Kidney (tissue), 14 donors: ENCODE measurements around the gene OR10A6. TPM values are rescaled to one million over a fixed set of nuclear protein-coding genes. Genes with fewer than 3 reads are reported as not detected.

ENCODE experiments used
- DNase-seq, 5 donors: peaks; one replicate each; pipeline ENCODE4 v3.0.0-alpha.2; 2013 to 2020
- FAIRE-seq: peaks from 2 replicates; lab custom pipeline; 2012; peaks lifted over from hg19 to GRCh38; lab: Jason Lieb, UNC
- H3K27ac ChIP-seq, 2 donors: one replicate each; pipeline ENCODE4 v1.7.0; 2013; ENCODE audit warnings: low read depth in 2 of 2, low read length in 2 of 2, inconsistent platforms in 1 of 2
- H3K27me3 ChIP-seq: one replicate; pipeline ENCODE4 v1.7.1; 2013; ENCODE audit warnings: low read length, inconsistent platforms; ENCODE audit not compliant: control insufficient read depth, insufficient read depth
- H3K36me3 ChIP-seq, 3 donors: one replicate each; pipeline versions ENCODE4 v1.7.0 to v1.7.1; 2013; ENCODE audit warnings: low read length in 3 of 3, control low read depth in 1 of 3, inconsistent platforms in 1 of 3; ENCODE audit not compliant: insufficient read depth in 3 of 3, control insufficient read depth in 2 of 3
- H3K4me1 ChIP-seq, 3 donors: one replicate each; pipeline versions ENCODE4 v1.7.0 to v1.7.1; 2013; ENCODE audit warnings: low read length in 3 of 3, inconsistent platforms in 1 of 3, low read depth in 1 of 3; ENCODE audit not compliant: control insufficient read depth in 2 of 3, insufficient read depth in 2 of 3
- H3K4me3 ChIP-seq, 3 donors: one replicate each; pipeline versions ENCODE4 v1.7.0 to v1.8.1; 2013; ENCODE audit warnings: low read length in 3 of 3, control low read depth in 1 of 3, inconsistent platforms in 1 of 3
- H3K9ac ChIP-seq, 3 donors: one replicate each; pipeline versions ENCODE4 v1.7.0 to v1.7.1; 2013; ENCODE audit warnings: low read length in 3 of 3, control low read depth in 1 of 3, inconsistent platforms in 1 of 3
- H3K9me3 ChIP-seq, 3 donors: one replicate each; pipeline versions ENCODE4 v1.7.0 to v1.7.1; 2013; ENCODE audit warnings: low read length in 3 of 3, control low read depth in 1 of 3, inconsistent platforms in 1 of 3; ENCODE audit not compliant: control insufficient read depth in 2 of 3, insufficient read depth in 1 of 3
- CTCF ChIP-seq: IDR thresholded peaks from 3 replicates; pipeline ENCODE4 v1.5.1; 2012; ENCODE audit warnings: mild to moderate bottlenecking, moderate library complexity, borderline replicate concordance; ENCODE audit not compliant: insufficient read depth; ENCODE audit errors: extremely low read depth
- intact Hi-C: fragments of 100-400 bp; cut with DNase I; formaldehyde crosslinking; loops from one replicate; pipeline ENCODE4 v1.11.1; 2022
- polyA plus RNA-seq: library from polyadenylated mRNA; stranded (reverse); fragments of 350-450 nt; fragmentation: Illumina TruSeq; extraction: RNeasy Lipid Tissue Mini Kit (QIAGEN cat#74804); gene quantifications from one replicate; pipeline ENCODE4 v1.2.3, GENCODE V29; 2014; ENCODE audit warnings: low read depth, low replicate concordance; ENCODE audit not compliant: insufficient read depth
- total RNA-seq: library from RNA; stranded (reverse); fragmentation: NEBNext Ultra II Directional; extraction: Animal tissue kit (Norgen Biotek cat#: 25700); gene quantifications from one replicate; pipeline ENCODE4 v1.2.1, GENCODE V29; 2021
- donor health status: control.
- donor health status: control.
- donor health status: control.
- donor health status: control.
- donor health status: control.
- donor health status: DM: yes; HTN: yes; CAD: no.
- donor health status: Normal renal cell carcinoma (clear cell type).

The OR10A6 gene
- total and polyA plus RNA-seq, 2 donors from 2014 or later = not detected

- Histone ChIP-seq H3K27me3 (no peaks in the 10 kb centered on the region), H3K9ac (no peak overlapping the region), H3K4me3 (no peak overlapping the region), H3K4me1 (no peaks in the 10 kb centered on the region), H3K9me3 (no peaks in the 10 kb centered on the region), H3K27ac (no peak overlapping the region), H3K36me3 (no peaks in the 10 kb centered on the region)
- no peak for TF ChIP-seq CTCF
- intact Hi-C loops = no loop called here
- DNase-seq = no peak
- FAIRE-seq = no peak
These were observed 3.4 kb downstream of the OR10A6 start for GRCh38 chr11:7927635-7928034.

- H3K9me3 ChIP-seq = no peaks in the 10 kb centered on the region
- FAIRE-seq = no peak
- no peak for DNase-seq
These were observed 6.5 kb downstream of the OR10A6 start for GRCh38 chr11:7924536-7924935.

GRCh38 chr11:7918141-7918540 is 12.9 kb downstream of the OR10A6 start:
- Histone ChIP-seq H3K4me1 (no peaks in the 10 kb centered on the region), H3K9me3 (no peaks in the 10 kb centered on the region), H3K4me3 (no peak overlapping the region), H3K27me3 (no peaks in the 10 kb centered on the region), H3K27ac (no peak overlapping the region), H3K36me3 (no peaks in the 10 kb centered on the region), H3K9ac (no peak overlapping the region)
- DNase-seq (no peak), FAIRE-seq (no peak)
- intact Hi-C loops = no loop called here
- TF ChIP-seq CTCF = no peak

More at GRCh38 chr11:7924536-7924935, 6.5 kb downstream of the OR10A6 start:
- Histone ChIP-seq H3K4me1 (no peaks in the 10 kb centered on the region), H3K36me3 (no peaks in the 10 kb centered on the region), H3K27me3 (no peaks in the 10 kb centered on the region), H3K4me3 (no peak overlapping the region), H3K27ac (no peak overlapping the region), H3K9ac (no peak overlapping the region)
- TF ChIP-seq CTCF = no peak
- intact Hi-C loops = no loop called here

GRCh38 chr11:7911011-7911410 is 20.1 kb downstream of the OR10A6 start:
- no peaks in the 10 kb centered on the region for H3K4me1 ChIP-seq
- H3K9ac ChIP-seq = no peak overlapping the region
- intact Hi-C loops = no loop called here
- no peak for FAIRE-seq
- no peak for TF ChIP-seq CTCF
- H3K9me3 ChIP-seq = no peaks in the 10 kb centered on the region
- H3K27me3 ChIP-seq = no peaks in the 10 kb centered on the region
- DNase-seq = no peak
- no peak overlapping the region for H3K4me3 ChIP-seq
- H3K27ac ChIP-seq = no peak overlapping the region
- no peaks in the 10 kb centered on the region for H3K36me3 ChIP-seq
